B cell (primary cell): ENCODE data around the gene PSMD1. TPM values are rescaled to one million over a fixed set of nuclear protein-coding genes. Genes with fewer than 3 reads are reported as not detected.
"Not testable (repeated sequence)": the region's sequence is repeated elsewhere in the genome, so short reads cannot be mapped to it uniquely, and the experiment has no call there.

ENCODE experiments used
- ATAC-seq: fragments of 200-7000 bp; cut with Tn5 transposase; one replicate; pipeline ENCODE4 v1.10.0; 2021; ENCODE audit warnings: low read depth, mild to moderate bottlenecking, moderate number of reproducible peaks, moderate library complexity
- CTCF ChIA-PET: fragments of 350-600 bp; sonication (Branson Sonifier 250); formaldehyde crosslinking; loops from one replicate; lab custom pipeline; 2021; ENCODE audit warnings: antibody characterized with exemption, inconsistent platforms; lab: Charles Lee
- POLR2A ChIA-PET: fragments of 350-600 bp; sonication (Branson Sonifier 250); formaldehyde crosslinking; loops from one replicate; lab custom pipeline; 2021; ENCODE audit warnings: antibody characterized with exemption; lab: Charles Lee
- DNase-seq: peaks from one replicate; pipeline ENCODE4 v3.0.0; 2013
- H2AFZ ChIP-seq: 2 replicates; pipeline ENCODE4 v1.6.1; 2012; ENCODE audit warnings: mild to moderate bottlenecking, low read depth, low read length; ENCODE audit not compliant: insufficient read depth, poor library complexity, severe bottlenecking
- H3K27ac ChIP-seq, 2 donors: 1 replicate in 1 of 2; 2 replicates in 1 of 2; pipeline ENCODE4 v1.5.1; 2012 to 2013; ENCODE audit warnings: low read length in 2 of 2, mild to moderate bottlenecking in 2 of 2, moderate library complexity in 1 of 2
- H3K27me3 ChIP-seq, 4 experiments: fragments of 200-600 bp in 1 of 4; sonication (generic) in 1 of 4; replicated peaks in 1 of 4; 1 replicate in 2 of 4; 2 replicates in 2 of 4; pipeline versions ENCODE4 v1.6.1 to v1.7.0; 2013 to 2016; ENCODE audit warnings: low read length in 3 of 4, mild to moderate bottlenecking in 2 of 4, mixed read lengths in 1 of 4, moderate library complexity in 1 of 4; ENCODE audit not compliant: insufficient read depth in 4 of 4, control insufficient read depth in 3 of 4; ENCODE audit errors: control extremely low read depth in 1 of 4
- H3K36me3 ChIP-seq, 2 experiments: replicated peaks in 1 of 2; 1 replicate in 1 of 2; 2 replicates in 1 of 2; pipeline versions ENCODE4 v1.6.1 to v1.7.1; 2013; ENCODE audit warnings: low read length in 1 of 2; ENCODE audit not compliant: insufficient read depth in 2 of 2, control insufficient read depth in 1 of 2; ENCODE audit errors: control extremely low read depth in 1 of 2, extremely low read depth in 1 of 2
- H3K4me1 ChIP-seq, 2 donors: fragments of 200-600 bp in 1 of 2; sonication (generic) in 1 of 2; 1 replicate in 1 of 2; 2 replicates in 1 of 2; pipeline versions ENCODE4 v1.5.1 to v1.6.1; 2013 to 2017; ENCODE audit warnings: low read length in 2 of 2; ENCODE audit not compliant: control insufficient read depth in 2 of 2, insufficient read depth in 2 of 2
- H3K4me2 ChIP-seq: replicated peaks from 2 replicates; pipeline ENCODE3; 2012; ENCODE audit warnings: mild to moderate bottlenecking, low read depth, low read length; ENCODE audit not compliant: poor library complexity, severe bottlenecking
- H3K4me3 ChIP-seq, 5 experiments: fragments of 200-600 bp in 1 of 5; sonication (generic) in 1 of 5; 1 replicate in 3 of 5; 2 replicates in 2 of 5; pipeline versions ENCODE4 v1.5.1 to v1.7.0; 2011 to 2016; ENCODE audit warnings: low read length in 4 of 5, mild to moderate bottlenecking in 4 of 5, low read depth in 2 of 5, control low read depth in 1 of 5, moderate library complexity in 1 of 5; ENCODE audit not compliant: insufficient read depth in 1 of 5; ENCODE audit errors: control extremely low read depth in 1 of 5, extremely low read depth in 1 of 5
- H3K79me2 ChIP-seq: fragments of 200-600 bp; sonication (generic); one replicate; pipeline ENCODE4 v1.6.0; 2016; ENCODE audit warnings: low read length; ENCODE audit not compliant: control insufficient read depth, insufficient read depth
- H3K9ac ChIP-seq: fragments of 200-600 bp; sonication (generic); 2 replicates; pipeline ENCODE4 v1.6.1; 2017; ENCODE audit warnings: mild to moderate bottlenecking, low read length, moderate library complexity
- H3K9me3 ChIP-seq, 3 donors: one replicate each; pipeline versions ENCODE4 v1.6.1 to v1.7.1; 2013; ENCODE audit warnings: low read length in 2 of 3; ENCODE audit not compliant: control insufficient read depth in 2 of 3, insufficient read depth in 1 of 3; ENCODE audit errors: control extremely low read depth in 1 of 3
- H4K20me1 ChIP-seq: 2 replicates; pipeline ENCODE4 v1.6.0; 2012; ENCODE audit warnings: mild to moderate bottlenecking, low read length; ENCODE audit not compliant: insufficient read depth, control insufficient read depth, poor library complexity, severe bottlenecking
- H3K27ac Mint-ChIP-seq: one replicate; pipeline ENCODE4 v1.8.0; 2021; ENCODE audit warnings: mixed read lengths
- H3K27me3 Mint-ChIP-seq: one replicate; pipeline ENCODE4 v1.8.0; 2021; ENCODE audit warnings: mixed read lengths
- H3K4me1 Mint-ChIP-seq: one replicate; pipeline ENCODE4 v1.8.0; 2021; ENCODE audit warnings: mixed read lengths
- H3K4me3 Mint-ChIP-seq: one replicate; pipeline ENCODE4 v1.8.0; 2021; ENCODE audit warnings: mixed read lengths
- H3K9me3 Mint-ChIP-seq: one replicate; pipeline ENCODE4 v1.8.0; 2022; ENCODE audit warnings: mixed read lengths; ENCODE audit not compliant: insufficient read depth
- CTCF ChIP-seq: fragments of 200-600 bp; IDR thresholded peaks from one replicate; pipeline ENCODE4 v1.8.0; 2022; ENCODE audit warnings: antibody characterized with exemption, mild to moderate bottlenecking
- EZH2 ChIP-seq: IDR thresholded peaks from 2 replicates; pipeline ENCODE4 v1.6.1; 2012; ENCODE audit warnings: borderline replicate concordance, low read depth, mild to moderate bottlenecking, moderate library complexity, low read length; ENCODE audit not compliant: insufficient read depth, poor library complexity, severe bottlenecking
- WGBS: methylation state at CpG from one replicate; pipeline ENCODE4 v1.1.5; 2013; ENCODE audit warnings: missing lambda C conversion rate; ENCODE audit not compliant: insufficient coverage; 5-methylcytosine and 5-hydroxymethylcytosine counted together
- intact Hi-C: fragments of 100-400 bp; cut with micrococcal nuclease; formaldehyde crosslinking; loops from one replicate; pipeline ENCODE4 v1.10.0; 2022
- polyA plus RNA-seq: library from polyadenylated mRNA; depleted of rRNA; stranded (reverse); fragments of >200 nt; gene quantifications from 2 replicates; pipeline ENCODE4 v1.2.3, GENCODE V29; 2012
- total RNA-seq, 2 donors: library from RNA; stranded (reverse); fragments of 120-200 nt in 1 of 2; gene quantifications; 1 replicate in 1 of 2; 2 replicates in 1 of 2; pipeline versions ENCODE4 v1.2.3 to v1.2.4, GENCODE V29; 2013 to 2022

The PSMD1 gene
- total and polyA plus RNA-seq, 2 donors (not counting 1 experiment from before 2014, with no cell fraction given) = 21.5 to 48.2 TPM

GRCh38 chr2:231065966-231066365 is 9.3 kb downstream of the PSMD1 start:
- H3K4me1 Mint-ChIP-seq = peaks cover 4% of the 10 kb centered on the region
- Histone ChIP-seq H3K4me2 (no peak overlapping the region), H2AFZ (no peak overlapping the region), H3K79me2 (no peaks in the 10 kb centered on the region), H3K4me1 (no peaks in the 10 kb centered on the region), H3K4me3 (no peak overlapping the region), H3K27ac (no peak overlapping the region), H3K36me3 (peaks cover 2 to 58% of the 10 kb centered on the region in 2 experiments), H3K27me3 (no peaks in the 10 kb centered on the region), H3K9me3 (no peaks in the 10 kb centered on the region), H4K20me1 (no peaks in the 10 kb centered on the region), H3K9ac (no peak overlapping the region)
- no peak for TF ChIP-seq CTCF
- no peak for TF ChIP-seq EZH2
- intact Hi-C loops = no loop called here
- ChIA-PET CTCF (no interaction called here), POLR2A (no interaction called here)
- H3K27ac Mint-ChIP-seq = no peak overlapping the region
- WGBS = no CpG with 5 or more reads among the region's 1 CpG
- DNase-seq (no peak), ATAC-seq (no peak)
- H3K27me3 Mint-ChIP-seq = no peaks in the 10 kb centered on the region
- no peak overlapping the region for H3K4me3 Mint-ChIP-seq
- H3K9me3 Mint-ChIP-seq = no peaks in the 10 kb centered on the region

- H3K4me1 Mint-ChIP-seq, ATAC-seq, H2AFZ ChIP-seq, H3K9ac ChIP-seq, H3K9me3 ChIP-seq, H3K4me3 ChIP-seq, H3K4me1 ChIP-seq, POLR2A ChIA-PET, H3K27me3 Mint-ChIP-seq, H3K27ac Mint-ChIP-seq, H3K4me2 ChIP-seq, H3K4me3 Mint-ChIP-seq, DNase-seq, H3K27ac ChIP-seq, H4K20me1 ChIP-seq, H3K9me3 Mint-ChIP-seq, H3K27me3 ChIP-seq, intact Hi-C loops, H3K79me2 ChIP-seq: not testable (repeated sequence)
- H3K36me3 ChIP-seq = peaks cover 2 to 62% of the 10 kb centered on the region in 2 experiments
- WGBS = 96% methylated on average over 3 of the region's 8 CpGs
- CTCF ChIA-PET = interaction anchor here (1.5 kb wide), 1 partner anchor 15 kb away, joined by 3 read pairs; no protein-coding TSS in a partner anchor
Measured at GRCh38 chr2:231067531-231067930, 10.9 kb downstream of the PSMD1 start.
